Smooth muscle cell (in vitro differentiated cells): ENCODE results near the gene PRMT2. TPM values are rescaled to one million over a fixed set of nuclear protein-coding genes. Genes with fewer than 3 reads are reported as not detected.

Experiments
- DNase-seq: peaks from one replicate; lab custom pipeline; 2025; ENCODE audit not compliant: unreplicated experiment; lab: John Stamatoyannopoulos, UW
- H2AFZ ChIP-seq: fragments of 200-600 bp; sonication (generic); 2 replicates; pipeline ENCODE4 v1.6.0; 2016; ENCODE audit warnings: antibody characterized with exemption, low read depth, mild to moderate bottlenecking
- H3F3A ChIP-seq: fragments of 200-600 bp; sonication (generic); 2 replicates; pipeline ENCODE4 v1.6.0; 2017; ENCODE audit warnings: antibody characterized with exemption, low read depth
- H3K27ac ChIP-seq: fragments of 200-600 bp; sonication (generic); 2 replicates; pipeline ENCODE4 v1.5.1; 2016; ENCODE audit warnings: low read depth, mild to moderate bottlenecking
- H3K27me3 ChIP-seq: fragments of 200-600 bp; sonication (generic); 2 replicates; pipeline ENCODE4 v1.6.1; 2016; ENCODE audit warnings: low read depth, mild to moderate bottlenecking
- H3K36me3 ChIP-seq: fragments of 200-600 bp; sonication (generic); 2 replicates; pipeline ENCODE4 v1.5.1; 2016; ENCODE audit warnings: low read depth
- H3K4me1 ChIP-seq: fragments of 200-600 bp; sonication (generic); 2 replicates; pipeline ENCODE4 v1.5.1; 2016; ENCODE audit warnings: low read depth
- H3K4me2 ChIP-seq: fragments of 200-600 bp; sonication (generic); 2 replicates; pipeline ENCODE4 v1.6.0; 2016; ENCODE audit warnings: mild to moderate bottlenecking
- H3K4me3 ChIP-seq: fragments of 200-600 bp; sonication (generic); 2 replicates; pipeline ENCODE4 v1.5.1; 2016; ENCODE audit warnings: mild to moderate bottlenecking
- H3K79me2 ChIP-seq: fragments of 200-600 bp; sonication (generic); 2 replicates; pipeline ENCODE4 v1.6.0; 2016; ENCODE audit warnings: low read depth, mild to moderate bottlenecking
- H3K9ac ChIP-seq: fragments of 200-600 bp; sonication (generic); 2 replicates; pipeline ENCODE4 v1.6.0; 2016; ENCODE audit warnings: low read depth
- H3K9me3 ChIP-seq: fragments of 200-600 bp; sonication (generic); replicated peaks from 2 replicates; pipeline ENCODE4 v1.5.1; 2016; ENCODE audit warnings: low read depth
- H4K20me1 ChIP-seq: fragments of 200-600 bp; sonication (generic); 2 replicates; pipeline ENCODE4 v1.6.0; 2016; ENCODE audit warnings: low read depth
- CTCF ChIP-seq: fragments of 200-600 bp; sonication (generic); IDR thresholded peaks from 2 replicates; pipeline ENCODE4 v1.5.1; 2017; ENCODE audit warnings: borderline replicate concordance, mild to moderate bottlenecking, antibody characterized with exemption; ENCODE audit not compliant: insufficient read depth, poor library complexity, severe bottlenecking
- WGBS: methylation state at CpG from one replicate; pipeline ENCODE4 v1.1.7; 2016; ENCODE audit warnings: low lambda C conversion rate; 5-methylcytosine and 5-hydroxymethylcytosine counted together
- polyA plus RNA-seq: library from polyadenylated mRNA; unstranded; fragments of >200 nt; fragmentation: Nextera tagmentation; extraction: Ambion mirVana; gene quantifications from 2 replicates; pipeline ENCODE4 v1.2.1, GENCODE V29; 2016
- total RNA-seq: library from RNA; depleted of rRNA; stranded (reverse); fragments of >200 nt; gene quantifications from 2 replicates; pipeline ENCODE4 v1.2.3, GENCODE V29; 2014

PRMT2 gene
- total and polyA plus RNA-seq, 2 experiments from 2014 or later = 61.9 to 97.9 TPM

- Histone ChIP-seq H3K79me2 (peaks cover 47% of the 10 kb centered on the region), H3K4me1 (no peaks in the 10 kb centered on the region), H3K9me3 (no peaks in the 10 kb centered on the region), H4K20me1 (peaks cover 48% of the 10 kb centered on the region), H3K4me2 (no peak overlapping the region), H3K36me3 (peaks cover 44% of the 10 kb centered on the region), H3K4me3 (no peak overlapping the region), H2AFZ (no peak overlapping the region), H3K9ac (no peak overlapping the region), H3K27ac (no peak overlapping the region), H3K27me3 (no peaks in the 10 kb centered on the region), H3F3A (no peaks in the 10 kb centered on the region)
- no peak for TF ChIP-seq CTCF
- no peak for DNase-seq
- 96% methylated on average over 27 of the region's 27 CpGs for WGBS
Observed at GRCh38 chr21:46648539-46648938, 13.1 kb downstream of the PRMT2 start.

GRCh38 chr21:46649356-46649755, 13.9 kb downstream of the PRMT2 start:
- H3K79me2 ChIP-seq = peaks cover 45% of the 10 kb centered on the region
- no peak overlapping the region for H3K4me3 ChIP-seq
- H2AFZ ChIP-seq = no peak overlapping the region
- WGBS = 91% methylated on average over 19 of the region's 19 CpGs
- H3K36me3 ChIP-seq = peaks cover 44% of the 10 kb centered on the region
- H3F3A ChIP-seq = no peaks in the 10 kb centered on the region
- no peaks in the 10 kb centered on the region for H3K27me3 ChIP-seq
- no peak overlapping the region for H3K27ac ChIP-seq
- H3K4me2 ChIP-seq = no peak overlapping the region
- H3K9ac ChIP-seq = no peak overlapping the region
- DNase-seq = no peak
- peaks cover 48% of the 10 kb centered on the region for H4K20me1 ChIP-seq
- peaks cover under 1% of the 10 kb centered on the region for H3K9me3 ChIP-seq
- H3K4me1 ChIP-seq = no peaks in the 10 kb centered on the region
- no peak for TF ChIP-seq CTCF

GRCh38 chr21:46650476-46651098, 15.1 kb downstream of the PRMT2 start:
- no peak overlapping the region for H3K4me3 ChIP-seq
- no peak overlapping the region for H3K9ac ChIP-seq
- H3K27ac ChIP-seq = no peak overlapping the region
- no peaks in the 10 kb centered on the region for H3K4me1 ChIP-seq
- no peak overlapping the region for H2AFZ ChIP-seq
- no peaks in the 10 kb centered on the region for H3F3A ChIP-seq
- no peak for TF ChIP-seq CTCF
- WGBS = 93% methylated on average over 14 of the region's 14 CpGs
- DNase-seq = no peak
- peaks cover 52% of the 10 kb centered on the region for H3K36me3 ChIP-seq
- peaks cover 47% of the 10 kb centered on the region for H4K20me1 ChIP-seq
- H3K27me3 ChIP-seq = no peaks in the 10 kb centered on the region
- peaks cover 34% of the 10 kb centered on the region for H3K79me2 ChIP-seq
- peaks cover 13% of the 10 kb centered on the region for H3K9me3 ChIP-seq
- no peak overlapping the region for H3K4me2 ChIP-seq

GRCh38 chr21:46651121-46651520, 15.6 kb downstream of the PRMT2 start:
- Histone ChIP-seq H2AFZ (no peak overlapping the region), H3K9me3 (peaks cover 17% of the 10 kb centered on the region), H3K9ac (no peak overlapping the region), H3K4me2 (no peak overlapping the region), H3K4me3 (no peak overlapping the region), H4K20me1 (peaks cover 42% of the 10 kb centered on the region), H3F3A (no peaks in the 10 kb centered on the region), H3K36me3 (peaks cover 52% of the 10 kb centered on the region), H3K27me3 (no peaks in the 10 kb centered on the region), H3K79me2 (peaks cover 34% of the 10 kb centered on the region), H3K27ac (no peak overlapping the region), H3K4me1 (no peaks in the 10 kb centered on the region)
- TF ChIP-seq CTCF = no peak
- 98% methylated on average over 5 of the region's 7 CpGs for WGBS
- no peak for DNase-seq
